Left ventricle myocardium superior (tissue), 1 donor: ENCODE results near the gene NDFIP2. TPM values are rescaled to one million over a fixed set of nuclear protein-coding genes. Genes with fewer than 3 reads are reported as not detected.

Experiments used
- ATAC-seq: fragments of 200-7000 bp; cut with Tn5 transposase; one replicate; pipeline ENCODE4 v1.9.1; 2020; ENCODE audit warnings: mild to moderate bottlenecking, moderate library complexity
- DNase-seq: peaks from one replicate; pipeline ENCODE4 v3.0.0-alpha.2; 2020
- intact Hi-C: fragments of 100-400 bp; cut with micrococcal nuclease; formaldehyde crosslinking; loops from one replicate; pipeline ENCODE4 v1.11.0; 2022
- total RNA-seq: library from RNA; stranded (reverse); fragmentation: NEBNext Ultra II Directional; extraction: Animal tissue kit (Norgen Biotek cat#: 25700); gene quantifications from one replicate; pipeline ENCODE4 v1.2.1, GENCODE V29; 2021
- donor health status: DM: no; HTN: yes; CAD: no; lungs with severe emphysema.

The NDFIP2 gene
- total RNA-seq, 1 donor from 2014 or later = 46.3 TPM

- DNase-seq (no peak), ATAC-seq (no peak)
- intact Hi-C loops = loop anchor here (10.0 kb wide), 1 partner anchor 48 kb away; no protein-coding TSS in a partner anchor
Observed at GRCh38 chr13:79486433-79487188, 5.7 kb downstream of the NDFIP2 start.

GRCh38 chr13:79490326-79490725, 9.4 kb downstream of the NDFIP2 start:
- DNase-seq (no peak), ATAC-seq (no peak)
- intact Hi-C loops = no loop called here

GRCh38 chr13:79490824-79491223, 9.9 kb downstream of the NDFIP2 start:
- DNase-seq = no peak
- no peak for ATAC-seq
- intact Hi-C loops = no loop called here

- intact Hi-C loops = no loop called here
- no peak for ATAC-seq
- DNase-seq = no peak
Observed at GRCh38 chr13:79491715-79492114, 10.8 kb downstream of the NDFIP2 start.

- no peak for DNase-seq
- intact Hi-C loops = no loop called here
- peak; percentile 22 for ATAC-seq
Observed at GRCh38 chr13:79492313-79492798, 11.4 kb downstream of the NDFIP2 start.

- ATAC-seq = no peak
- DNase-seq = no peak
- intact Hi-C loops = no loop called here
Observed at GRCh38 chr13:79492918-79493594, 12.1 kb downstream of the NDFIP2 start.

GRCh38 chr13:79496188-79496587, 15.2 kb downstream of the NDFIP2 start:
- DNase-seq = no peak
- ATAC-seq = no peak
- intact Hi-C loops = no loop called here

- intact Hi-C loops = no loop called here
- DNase-seq (no peak), ATAC-seq (no peak)
Observed at GRCh38 chr13:79497064-79497463, 16.1 kb downstream of the NDFIP2 start.

- no peak for DNase-seq
- intact Hi-C loops = no loop called here
- ATAC-seq = no peak
Observed at GRCh38 chr13:79497852-79498251, 16.9 kb downstream of the NDFIP2 start.

- no peak for ATAC-seq
- intact Hi-C loops = no loop called here
- no peak for DNase-seq
Observed at GRCh38 chr13:79500829-79501228, 19.9 kb downstream of the NDFIP2 start.

GRCh38 chr13:79501538-79502232, 20.7 kb downstream of the NDFIP2 start:
- ATAC-seq = no peak

GRCh38 chr13:79502859-79503468, 22.0 kb downstream of the NDFIP2 start:
- DNase-seq (no peak), ATAC-seq (peak; percentile 18)
- intact Hi-C loops = no loop called here

More at GRCh38 chr13:79501538-79502232, 20.7 kb downstream of the NDFIP2 start:
- no peak for DNase-seq
- intact Hi-C loops = no loop called here

GRCh38 chr13:79503473-79504017, 22.6 kb downstream of the NDFIP2 start:
- intact Hi-C loops = no loop called here
- DNase-seq (no peak), ATAC-seq (peak; percentile 55)

GRCh38 chr13:79508224-79508961, 27.4 kb downstream of the NDFIP2 start:
- ATAC-seq (no peak), DNase-seq (no peak)
- intact Hi-C loops = no loop called here

- intact Hi-C loops = no loop called here
- no peak for ATAC-seq
- no peak for DNase-seq
Observed at GRCh38 chr13:79511611-79512010, 30.7 kb downstream of the NDFIP2 start.

GRCh38 chr13:79512950-79513349, 32.0 kb downstream of the NDFIP2 start:
- ATAC-seq = no peak
- intact Hi-C loops = no loop called here
- DNase-seq = no peak

GRCh38 chr13:79516595-79516994, 35.6 kb downstream of the NDFIP2 start:
- intact Hi-C loops = no loop called here
- DNase-seq (no peak), ATAC-seq (peak; percentile 68)

GRCh38 chr13:79519255-79519654, 38.3 kb downstream of the NDFIP2 start:
- intact Hi-C loops = no loop called here
- ATAC-seq (no peak), DNase-seq (no peak)

GRCh38 chr13:79522583-79522982, 41.6 kb downstream of the NDFIP2 start:
- DNase-seq (no peak), ATAC-seq (no peak)
- intact Hi-C loops = no loop called here
